DND-41 (cell line): ENCODE data around the gene ZC3H18.

ENCODE experiments used
- ATAC-seq: fragments of 200-7000 bp; cut with Tn5 transposase; 3 replicates; pipeline ENCODE4 v1.9.1; 2021; ENCODE audit warnings: low read depth; ENCODE audit not compliant: insufficient read depth
- DNase-seq: peaks from one replicate; pipeline ENCODE4 v3.0.0-alpha.2; 2020
- H2AFZ ChIP-seq: 2 replicates; pipeline ENCODE4 v1.6.0; 2012; ENCODE audit warnings: low read depth, low read length
- H3K27ac ChIP-seq: 2 replicates; pipeline ENCODE4 v1.5.1; 2012; ENCODE audit warnings: low read length, inconsistent platforms
- H3K27me3 ChIP-seq: fragments of 200-600 bp; sonication (generic); 2 replicates; pipeline ENCODE4 v1.6.0; 2012; ENCODE audit warnings: low read length, mild to moderate bottlenecking, inconsistent platforms; ENCODE audit not compliant: insufficient read depth, poor library complexity
- H3K36me3 ChIP-seq: 2 replicates; pipeline ENCODE4 v1.5.1; 2012; ENCODE audit warnings: low read length, inconsistent platforms; ENCODE audit not compliant: insufficient read depth
- H3K4me1 ChIP-seq: 2 replicates; pipeline ENCODE4 v1.5.1; 2012; ENCODE audit warnings: mild to moderate bottlenecking, low read length; ENCODE audit not compliant: insufficient read depth
- H3K4me2 ChIP-seq: 2 replicates; pipeline ENCODE4 v1.6.0; 2012; ENCODE audit warnings: mild to moderate bottlenecking, moderate library complexity, low read length, inconsistent platforms; ENCODE audit not compliant: insufficient read depth
- H3K4me3 ChIP-seq, 2 experiments: fragments of 200-600 bp in 1 of 2; shearing (Covaris generic) in 1 of 2; 2 replicates each; pipeline ENCODE4 v1.5.1; 2012 to 2016; ENCODE audit warnings: inconsistent platforms in 2 of 2, low read length in 2 of 2, mild to moderate bottlenecking in 2 of 2, low read depth in 1 of 2, moderate library complexity in 1 of 2
- H3K79me2 ChIP-seq: 2 replicates; pipeline ENCODE4 v1.6.0; 2012; ENCODE audit warnings: low read length, inconsistent platforms; ENCODE audit not compliant: insufficient read depth
- H3K9ac ChIP-seq: 2 replicates; pipeline ENCODE4 v1.6.0; 2012; ENCODE audit warnings: low read depth, mild to moderate bottlenecking, inconsistent platforms, low read length, moderate library complexity
- H3K9me3 ChIP-seq: 2 replicates; pipeline ENCODE4 v1.5.1; 2012; ENCODE audit warnings: low read length, moderate library complexity, mild to moderate bottlenecking, inconsistent platforms; ENCODE audit not compliant: insufficient read depth, severe bottlenecking
- H4K20me1 ChIP-seq: 2 replicates; pipeline ENCODE4 v1.6.0; 2012; ENCODE audit warnings: low read length; ENCODE audit not compliant: insufficient read depth
- CTCF ChIP-seq: IDR thresholded peaks from 2 replicates; pipeline ENCODE4 v1.5.1; 2012; ENCODE audit warnings: borderline replicate concordance, low read length, moderate library complexity, mild to moderate bottlenecking; ENCODE audit not compliant: poor library complexity, severe bottlenecking; ENCODE audit errors: extremely low read depth
- EZH2 ChIP-seq: IDR thresholded peaks from 3 replicates; pipeline ENCODE4 v1.6.1; 2012; ENCODE audit warnings: borderline replicate concordance, low read depth, mild to moderate bottlenecking, moderate library complexity, low read length, inconsistent platforms; ENCODE audit not compliant: severe bottlenecking

The ZC3H18 gene

GRCh38 chr16:88653101-88653500 lies 82.9 kb downstream of the ZC3H18 start:
- no peak overlapping the region for H3K9ac ChIP-seq
- no peak overlapping the region for H2AFZ ChIP-seq
- DNase-seq (no peak), ATAC-seq (no peak)
- peaks cover 73% of the 10 kb centered on the region for H3K36me3 ChIP-seq
- TF ChIP-seq EZH2 (no peak), CTCF (no peak)
- H3K27ac ChIP-seq = no peak overlapping the region
- peaks cover 54% of the 10 kb centered on the region for H4K20me1 ChIP-seq
- H3K4me3 ChIP-seq = no peak overlapping the region
- no peak overlapping the region for H3K4me2 ChIP-seq
- H3K79me2 ChIP-seq = peaks cover 27% of the 10 kb centered on the region
- H3K9me3 ChIP-seq = no peaks in the 10 kb centered on the region
- peaks cover 26% of the 10 kb centered on the region for H3K4me1 ChIP-seq
- no peaks in the 10 kb centered on the region for H3K27me3 ChIP-seq

GRCh38 chr16:88653596-88654362 lies 83.6 kb downstream of the ZC3H18 start:
- Histone ChIP-seq H3K4me1 (peaks cover 26% of the 10 kb centered on the region), H3K27me3 (no peaks in the 10 kb centered on the region), H3K4me2 (no peak overlapping the region), H2AFZ (no peak overlapping the region), H4K20me1 (peaks cover 57% of the 10 kb centered on the region), H3K79me2 (peaks cover 32% of the 10 kb centered on the region), H3K36me3 (peaks cover 79% of the 10 kb centered on the region), H3K9me3 (no peaks in the 10 kb centered on the region), H3K4me3 (no peak overlapping the region), H3K27ac (no peak overlapping the region), H3K9ac (no peak overlapping the region)
- no peak for TF ChIP-seq CTCF
- no peak for TF ChIP-seq EZH2
- ATAC-seq (no peak), DNase-seq (no peak)

- TF ChIP-seq EZH2 (no peak), CTCF (no peak)
- ATAC-seq (no peak), DNase-seq (no peak)
- Histone ChIP-seq H3K36me3 (peaks cover 80% of the 10 kb centered on the region), H3K27ac (no peak overlapping the region), H2AFZ (no peak overlapping the region), H3K4me2 (no peak overlapping the region), H3K4me1 (peaks cover 23% of the 10 kb centered on the region), H4K20me1 (peaks cover 58% of the 10 kb centered on the region), H3K4me3 (no peak overlapping the region), H3K27me3 (no peaks in the 10 kb centered on the region), H3K9ac (no peak overlapping the region), H3K9me3 (no peaks in the 10 kb centered on the region), H3K79me2 (peaks cover 34% of the 10 kb centered on the region)
These were observed 84.3 kb downstream of the ZC3H18 start for GRCh38 chr16:88654363-88655052.
